Sigmoid colon (tissue), 4 donors: ENCODE results near the gene SLCO3A1.

Experiments used
- CTCF ChIP-seq, 4 experiments: fragments of 450-650 bp in 3 of 4; fragments of 200-600 bp in 1 of 4; IDR thresholded peaks; one replicate each; pipeline ENCODE4 v1.5.1; 2016 to 2019; ENCODE audit warnings: antibody characterized with exemption in 4 of 4, mild to moderate bottlenecking in 3 of 4, moderate library complexity in 2 of 4
- EP300 ChIP-seq, 4 donors: sonication (generic); formaldehyde crosslinking; IDR thresholded peaks; one replicate each; pipeline ENCODE4 v1.6.1; 2017; ENCODE audit warnings: antibody characterized with exemption in 4 of 4
- POLR2A ChIP-seq, 2 donors: fragments of 450-650 bp; IDR thresholded peaks; one replicate each; pipeline ENCODE4 v1.6.1; 2016; ENCODE audit warnings: antibody characterized with exemption in 2 of 2, mild to moderate bottlenecking in 2 of 2, moderate library complexity in 2 of 2
- POLR2AphosphoS5 ChIP-seq, 4 donors: sonication (generic); formaldehyde crosslinking; IDR thresholded peaks; one replicate each; pipeline ENCODE4 v1.6.1; 2017; ENCODE audit warnings: antibody characterized with exemption in 4 of 4

- TF ChIP-seq CTCF (IDR thresholded peaks at IDR 0.05) = no peak
- TF ChIP-seq POLR2AphosphoS5 (IDR thresholded peaks at IDR 0.05) = no peak
- no peak for TF ChIP-seq EP300 (IDR thresholded peaks at IDR 0.05)
- no peak for TF ChIP-seq POLR2A (IDR thresholded peaks at IDR 0.05)
These were observed 302.4 kb downstream of the SLCO3A1 start for GRCh38 chr15:92155934-92156333.
